Measurements from ENCODE around the gene IER5L. TPM values are rescaled to one million over a fixed set of nuclear protein-coding genes. Genes with fewer than 3 reads are reported as not detected.

The IER5L gene
- total and polyA plus RNA-seq, 2 of the 8 experiments (the other 6 are each of a cell fraction or from before 2014, with no cell fraction given): 0.65 to 1.0 TPM

GRCh38 chr9:129138476-129139232, 39.4 kb downstream of the IER5L start:
- no peaks in the 10 kb centered on the region for H3K9me3 ChIP-seq (ENCODE audit: insufficient read depth in 2 of 2, low read depth in 1 of 2, low read length in 1 of 2)
- DNase-seq (ENCODE audit: low read depth in 1 of 2, low spot score in 2 of 2): no peak
- FAIRE-seq: no peak
- no peak overlapping the region for H3K23ac ChIP-seq (ENCODE audit: insufficient read length)
- H4K5ac ChIP-seq (ENCODE audit: insufficient read length, low read depth, low read length): no peak overlapping the region
- no peak overlapping the region for H3K9ac ChIP-seq (replicated peaks in 1 of 4; ENCODE audit: extremely low read depth in 1 of 4, low read depth in 3 of 4, low read length in 3 of 4)
- peaks cover 11% of the 10 kb centered on the region; the same call in 1 of the 2 replicates for H3K23me2 ChIP-seq (ENCODE audit: low read depth, low read length)
- peak overlapping the region; percentile 12 for H4K91ac ChIP-seq (replicated peaks; ENCODE audit: insufficient read length, low read length)
- H3K79me1 ChIP-seq (ENCODE audit: low read depth, low read length): 0 out of 2 replicates have a peak, but pooled peaks cover 4% of the 10 kb centered on the region
- POLR2A ChIA-PET (ENCODE audit: partially characterized antibody): interaction anchor here (0.7 to 3.4 kb wide), 16 partner anchors 8 to 627 kb away, joined by 3 to 28 read pairs (median 4); partner anchors contain the start of genes IER5L, NTMT1 and PTPA
- no peak overlapping the region for H2AK5ac ChIP-seq (ENCODE audit: low read depth, low read length)
- no peak overlapping the region for H3K4ac ChIP-seq (replicated peaks; ENCODE audit: insufficient read length, low read depth, low read length)
- no peak overlapping the region for H3K18ac ChIP-seq (ENCODE audit: extremely low read depth, low read length)
- H3K4me1 ChIP-seq (replicated peaks in 1 of 4; ENCODE audit: control insufficient read depth in 3 of 4, insufficient read depth in 4 of 4, low read length in 3 of 4): peaks cover 27 to 40% (median 34%) of the 10 kb centered on the region in 4 experiments
- CTCF ChIA-PET (ENCODE audit: partially characterized antibody): interaction anchor here (0.6 to 36.8 kb wide), 49 partner anchors 9 to 646 kb away, joined by 3 to 831 read pairs (median 4); partner anchors contain the start of genes C9orf50, IER5L and NTMT1
- H2BK12ac ChIP-seq (ENCODE audit: low read depth, low read length): peak overlapping the region; percentile 81; the same call in 1 of the 2 replicates
- H4K20me1 ChIP-seq (replicated peaks in 1 of 2; ENCODE audit: control insufficient read depth in 1 of 2, insufficient read depth in 2 of 2, low read length in 2 of 2): peaks cover 0 to 2% of the 10 kb centered on the region in 2 experiments
- H4K8ac ChIP-seq (ENCODE audit: extremely low read depth, insufficient read depth, low read length): peak overlapping the region; percentile 65
- 82% methylated on average over 21 of the region's 21 CpGs; no CpG with 5 or more reads in 1 of the 2 experiments for WGBS, 2 experiments (ENCODE audit: extremely low coverage in 1 of 2, insufficient coverage in 1 of 2, insufficient read length in 1 of 2, insufficient replicate concordance in 2 of 2, low coverage in 1 of 2, low lambda C conversion rate in 2 of 2, missing lambda C conversion rate in 1 of 2)
- H3K14ac ChIP-seq (ENCODE audit: insufficient read length): no peak overlapping the region
- no peak overlapping the region for H3K27ac ChIP-seq (ENCODE audit: low read depth, low read length)
- H2BK5ac ChIP-seq (ENCODE audit: low read depth, low read length): peak overlapping the region; percentile 52; the same call in 1 of the 2 replicates
- H2AFZ ChIP-seq (ENCODE audit: low read length): no peak overlapping the region
- peaks cover under 1 to 26% (median 15%) of the 10 kb centered on the region in 4 experiments; a peak in 7 of 8 replicates for H3K36me3 ChIP-seq (ENCODE audit: control insufficient read depth in 2 of 4, insufficient read depth in 4 of 4, low read length in 3 of 4)
- peaks cover 2 to 11% of the 10 kb centered on the region in 2 experiments; a peak in 2 of 4 replicates for H3K79me2 ChIP-seq (ENCODE audit: control insufficient read depth in 1 of 2, insufficient read depth in 2 of 2, low read length in 2 of 2)
- no peak overlapping the region for H2BK20ac ChIP-seq (ENCODE audit: low read length)
- no peaks in the 10 kb centered on the region for H3K27me3 ChIP-seq (replicated peaks in 1 of 4; ENCODE audit: control insufficient read depth in 3 of 4, extremely low read depth in 1 of 4, insufficient read depth in 3 of 4, low read length in 3 of 4)
- no peak overlapping the region for H2BK120ac ChIP-seq (replicated peaks; ENCODE audit: low read depth, low read length)
- no peak overlapping the region for H2BK15ac ChIP-seq (ENCODE audit: low read length)
- no peak overlapping the region for H3K56ac ChIP-seq (replicated peaks; ENCODE audit: insufficient read length, low read depth, low read length)
- no peak overlapping the region for H3K4me2 ChIP-seq (ENCODE audit: insufficient read depth in 1 of 2, low read depth in 2 of 2, low read length in 2 of 2)
- H3K4me3 ChIP-seq (ENCODE audit: extremely low read depth in 1 of 4, insufficient read depth in 2 of 4, low read depth in 3 of 4, low read length in 4 of 4): no peak overlapping the region
- no peak for TF ChIP-seq JUND (IDR thresholded peaks at IDR 0.05; ENCODE audit: low read length)
- no peak for TF ChIP-seq RAD21 (IDR thresholded peaks at IDR 0.05 in 1 of 2, conservative IDR thresholded peaks at IDR 0.05 in 1 of 2; ENCODE audit: low read depth in 2 of 2, low read length in 2 of 2)
- TF ChIP-seq BACH1 (IDR thresholded peaks at IDR 0.05; ENCODE audit: low read length): no peak
- TF ChIP-seq POU5F1 (IDR thresholded peaks at IDR 0.05; ENCODE audit: low read depth, low read length): no peak
- TF ChIP-seq TCF12 (IDR thresholded peaks at IDR 0.05; ENCODE audit: low read depth, low read length): no peak
- TF ChIP-seq EZH2 (IDR thresholded peaks at IDR 0.05; ENCODE audit: low read depth, low read length, severe bottlenecking): no peak
- no peak for TF ChIP-seq RBBP5 (IDR thresholded peaks at IDR 0.05; ENCODE audit: borderline replicate concordance, low read depth, low read length)
- TF ChIP-seq RXRA (IDR thresholded peaks at IDR 0.05; ENCODE audit: insufficient read depth, low read depth, low read length): no peak
- no peak for TF ChIP-seq KDM1A (IDR thresholded peaks at IDR 0.05; ENCODE audit: borderline replicate concordance, low read length)
- TF ChIP-seq EP300 (IDR thresholded peaks at IDR 0.05; ENCODE audit: borderline replicate concordance in 1 of 2, low read depth in 2 of 2, low read length in 2 of 2): no peak
- TF ChIP-seq TAF1 (IDR thresholded peaks at IDR 0.05; ENCODE audit: low read depth, low read length): no peak
